ENCODE results near the gene ARL5A. TPM values are rescaled to one million over a fixed set of nuclear protein-coding genes. Genes with fewer than 3 reads are reported as not detected.

The ARL5A gene
- total and polyA plus RNA-seq, 2 of the 4 experiments (the other 2 are of a cell fraction) = 22.3 to 45.5 TPM

- Histone ChIP-seq H2AK5ac (ENCODE audit: low read depth, low read length) (no peak overlapping the region), H2BK120ac (ENCODE audit: low read depth, low read length) (no peak overlapping the region), H2BK15ac (ENCODE audit: low read depth, low read length) (no peak overlapping the region), H3K4me3 (ENCODE audit: insufficient read depth, low read depth, low read length) (no peak overlapping the region), H3K4me1 (ENCODE audit: control insufficient read depth, insufficient read depth, low read length) (no peaks in the 10 kb centered on the region), H2BK5ac (ENCODE audit: low read depth, low read length, poor library complexity, severe bottlenecking) (no peak overlapping the region), H3K79me1 (ENCODE audit: low read depth in 1 of 2, low read length in 2 of 2) (no peaks in the 10 kb centered on the region), H3K4ac (ENCODE audit: low read depth, low read length) (no peak overlapping the region), H3K27ac (ENCODE audit: insufficient read depth, low read length) (no peak overlapping the region), H4K8ac (ENCODE audit: low read depth in 2 of 2, low read length in 2 of 2) (no peak overlapping the region), H2AK9ac (replicated peaks; ENCODE audit: low read depth, low read length, poor library complexity) (no peak overlapping the region), H3K9me1 (ENCODE audit: insufficient read depth, low read length) (no peaks in the 10 kb centered on the region), H3K14ac (replicated peaks; ENCODE audit: low read depth, low read length) (no peak overlapping the region), H3K9me3 (ENCODE audit: control insufficient read depth, insufficient read depth, low read length) (no peaks in the 10 kb centered on the region), H4K20me1 (ENCODE audit: insufficient read depth, low read length) (no peaks in the 10 kb centered on the region), H4K5ac (ENCODE audit: low read depth, low read length) (no peak overlapping the region), H3K4me2 (ENCODE audit: low read depth, low read length) (no peak overlapping the region), H3K18ac (ENCODE audit: low read depth, low read length) (no peak overlapping the region), H2AFZ (replicated peaks; ENCODE audit: low read length, poor library complexity) (no peak overlapping the region), H3K36me3 (ENCODE audit: control insufficient read depth, insufficient read depth, low read length) (no peaks in the 10 kb centered on the region), H3K56ac (ENCODE audit: extremely low read depth, insufficient read depth, low read length) (no peak overlapping the region), H3K27me3 (ENCODE audit: control insufficient read depth, insufficient read depth, low read length) (no peaks in the 10 kb centered on the region; the same call in 1 of the 2 replicates), H2BK20ac (ENCODE audit: low read depth, low read length) (no peak overlapping the region), H4K91ac (ENCODE audit: insufficient read depth, low read depth, low read length) (no peak overlapping the region), H3K9ac (ENCODE audit: low read depth, low read length) (no peak overlapping the region), H3K23ac (ENCODE audit: low read depth, low read length) (no peak overlapping the region)
- dilution Hi-C loops (cut with HindIII; ENCODE audit: low sequenced_read_pairs, unreplicated experiment) = no loop called here
- no peak for DNase-seq
- no peak for ATAC-seq (ENCODE audit: low read depth)
- in situ Hi-C loops (cut with MboI; ENCODE audit: low sequenced_read_pairs) = no loop called here
- TF ChIP-seq CEBPB (IDR thresholded peaks at IDR 0.05; ENCODE audit: low read depth, low read length) (no peak), SMC3 (IDR thresholded peaks at IDR 0.05; ENCODE audit: low read depth, low read length) (no peak), RAD21 (IDR thresholded peaks at IDR 0.05; ENCODE audit: low read length) (no peak), BHLHE40 (IDR thresholded peaks at IDR 0.05; ENCODE audit: low read depth, low read length) (no peak), CHD1 (IDR thresholded peaks at IDR 0.05; ENCODE audit: low read depth, low read length) (no peak), USF2 (IDR thresholded peaks at IDR 0.05; ENCODE audit: low read depth, low read length) (no peak), MAFK (IDR thresholded peaks at IDR 0.05; ENCODE audit: low read depth, low read length) (no peak), RCOR1 (IDR thresholded peaks at IDR 0.05; ENCODE audit: insufficient replicate concordance, low read length) (no peak), MXI1 (IDR thresholded peaks at IDR 0.05; ENCODE audit: borderline replicate concordance, low read depth, low read length) (no peak), ELK1 (IDR thresholded peaks at IDR 0.05; ENCODE audit: borderline replicate concordance, low read depth, low read length) (no peak), FOS (IDR thresholded peaks at IDR 0.05; ENCODE audit: low read depth, low read length) (no peak), NFE2L2 (IDR thresholded peaks at IDR 0.05; ENCODE audit: low read depth, low read length) (no peak), MAZ (IDR thresholded peaks at IDR 0.05; ENCODE audit: borderline replicate concordance, low read depth, low read length) (no peak)
- TF ChIP-seq, protein P1, sequence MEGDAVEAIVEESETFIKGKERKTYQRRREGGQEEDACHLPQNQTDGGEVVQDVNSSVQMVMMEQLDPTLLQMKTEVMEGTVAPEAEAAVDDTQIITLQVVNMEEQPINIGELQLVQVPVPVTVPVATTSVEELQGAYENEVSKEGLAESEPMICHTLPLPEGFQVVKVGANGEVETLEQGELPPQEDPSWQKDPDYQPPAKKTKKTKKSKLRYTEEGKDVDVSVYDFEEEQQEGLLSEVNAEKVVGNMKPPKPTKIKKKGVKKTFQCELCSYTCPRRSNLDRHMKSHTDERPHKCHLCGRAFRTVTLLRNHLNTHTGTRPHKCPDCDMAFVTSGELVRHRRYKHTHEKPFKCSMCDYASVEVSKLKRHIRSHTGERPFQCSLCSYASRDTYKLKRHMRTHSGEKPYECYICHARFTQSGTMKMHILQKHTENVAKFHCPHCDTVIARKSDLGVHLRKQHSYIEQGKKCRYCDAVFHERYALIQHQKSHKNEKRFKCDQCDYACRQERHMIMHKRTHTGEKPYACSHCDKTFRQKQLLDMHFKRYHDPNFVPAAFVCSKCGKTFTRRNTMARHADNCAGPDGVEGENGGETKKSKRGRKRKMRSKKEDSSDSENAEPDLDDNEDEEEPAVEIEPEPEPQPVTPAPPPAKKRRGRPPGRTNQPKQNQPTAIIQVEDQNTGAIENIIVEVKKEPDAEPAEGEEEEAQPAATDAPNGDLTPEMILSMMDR (conservative IDR thresholded peaks at IDR 0.05; ENCODE audit: low read depth, low read length) = no peak
- BruUV-seq (replicated peaks) = no TSS peak
- POLR2A ChIA-PET (ENCODE audit: unreplicated experiment) = no interaction called here
- CTCF ChIA-PET = no interaction called here
- intact Hi-C loops (cut with micrococcal nuclease) = no loop called here
Measured at GRCh38 chr2:151761687-151762086, 66.5 kb downstream of the ARL5A start.

Measured in IMR-90 (cell line).